Smooth muscle cell of the pulmonary artery (primary cell): Measurements from ENCODE around the gene LEUTX. TPM values are rescaled to one million over a fixed set of nuclear protein-coding genes. Genes with fewer than 3 reads are reported as not detected.

Experiments used
- total RNA-seq: library from RNA; depleted of rRNA; stranded (reverse); fragments of >200 nt; gene quantifications from 2 replicates; pipeline ENCODE4 v1.2.3, GENCODE V29; 2014

The LEUTX gene, protein sequence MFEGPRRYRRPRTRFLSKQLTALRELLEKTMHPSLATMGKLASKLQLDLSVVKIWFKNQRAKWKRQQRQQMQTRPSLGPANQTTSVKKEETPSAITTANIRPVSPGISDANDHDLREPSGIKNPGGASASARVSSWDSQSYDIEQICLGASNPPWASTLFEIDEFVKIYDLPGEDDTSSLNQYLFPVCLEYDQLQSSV
- total RNA-seq: not detected in 2 replicates

DNA sequence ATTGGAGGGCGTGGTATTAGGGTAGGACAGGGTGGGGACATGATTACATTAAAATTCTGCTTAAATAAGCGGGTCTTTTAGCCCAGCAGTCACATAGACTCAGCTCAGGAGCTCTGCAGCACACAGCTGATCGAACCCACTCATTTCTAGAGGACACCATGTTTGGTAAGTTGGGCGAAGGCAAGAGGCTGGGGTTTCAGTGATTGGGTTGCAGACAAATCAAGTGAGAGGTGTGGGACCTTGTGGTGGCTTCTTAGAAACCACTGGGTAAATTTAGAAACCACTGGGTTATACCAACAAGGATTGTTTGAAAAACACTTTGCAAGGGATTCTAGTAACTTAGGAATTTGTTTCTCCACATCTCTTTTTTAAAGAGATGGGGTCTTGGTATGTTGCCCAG lies at the start of gene LEUTX:
LEUTX (plus strand) TSS at position 92 of the 400 bp plus-strand sequence; CDS start at position 159, 67 bp downstream.

DNA sequence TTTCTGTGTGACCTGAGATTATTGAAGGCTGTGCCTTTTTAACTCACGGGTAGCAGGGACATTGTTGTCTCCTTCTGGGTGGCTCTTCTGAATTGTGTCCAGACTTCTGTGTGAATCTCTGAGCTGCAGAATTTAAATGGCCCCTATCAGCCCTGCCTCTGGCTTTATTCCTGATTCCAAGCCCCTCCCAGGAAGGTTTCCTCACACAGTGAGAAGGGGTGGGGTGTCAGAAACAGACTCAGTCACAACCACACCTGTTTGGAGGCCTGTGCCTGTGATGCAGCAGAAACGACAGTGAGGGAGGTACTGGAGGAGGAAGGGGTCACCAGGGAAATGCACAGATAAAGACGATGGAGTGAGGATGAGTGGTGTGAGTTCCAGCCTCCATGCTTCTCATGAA lies 40.8 kb upstream of the LEUTX start, which contains the start of gene CLC:
CLC (minus strand) TSS at position 139 of the 400 bp plus-strand sequence; CDS start at position 62, 77 bp downstream.

DNA sequence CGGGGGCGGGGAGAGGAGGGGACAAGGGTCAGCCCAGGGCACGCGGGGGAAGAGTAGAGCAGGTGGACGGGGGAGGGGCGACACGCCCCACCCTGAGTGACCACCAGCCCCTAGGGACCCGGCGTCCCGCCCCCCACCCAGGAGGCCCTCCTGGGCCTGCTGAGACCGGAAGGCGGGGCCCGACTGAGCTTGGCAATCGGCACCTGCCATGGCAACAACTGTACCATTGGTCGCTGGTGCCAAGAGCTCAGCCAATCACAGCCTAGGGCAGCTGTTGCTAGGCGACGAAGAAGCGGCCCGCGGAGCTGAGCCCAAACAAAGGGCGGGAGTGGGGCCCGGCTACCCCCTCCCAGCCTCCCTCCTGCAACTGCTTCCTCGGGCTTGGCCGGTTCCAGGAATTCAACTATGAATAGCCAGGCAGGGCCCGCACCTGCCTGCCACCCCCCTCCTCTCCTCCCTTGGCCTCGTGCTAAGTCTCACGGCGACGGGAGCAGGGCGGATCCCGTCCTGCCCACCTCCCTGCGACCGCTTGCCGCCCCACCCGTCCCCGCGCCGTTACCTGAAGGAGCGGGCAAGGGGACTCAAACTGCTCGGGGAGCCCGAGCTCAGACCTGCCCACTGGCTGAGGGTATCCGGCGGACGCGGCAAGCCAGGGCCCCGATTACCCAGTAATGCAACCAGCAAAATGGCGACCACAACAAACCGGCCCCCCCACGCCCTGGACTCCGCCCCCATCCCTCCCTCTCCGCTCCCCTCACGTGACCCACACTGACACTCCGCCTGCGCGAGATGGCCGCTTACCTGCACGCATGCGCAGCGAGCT lies 55.0 kb downstream of the LEUTX start, which contains the start of gene DYRK1B:
DYRK1B (minus strand) TSS at position 699 of the 823 bp plus-strand sequence. CDS start 2,295 bp downstream, outside the sequence.

Other genes with a start within 250 kb of the LEUTX start
- 2.1 and 2.7 TPM in 2 replicates for gene EID2B, start 246.0 kb upstream of the LEUTX start, total RNA-seq
- 8.4 and 11.1 TPM in 2 replicates for gene EID2, start 238.7 kb upstream of the LEUTX start, total RNA-seq
- gene LGALS13, start 176.3 kb upstream of the LEUTX start, total RNA-seq: not detected in 2 replicates
- gene LGALS16, start 122.9 kb upstream of the LEUTX start, total RNA-seq: not detected in 2 replicates
- not detected in 2 replicates for gene LGALS14, start 74.4 kb upstream of the LEUTX start, total RNA-seq
- gene CLC, start 40.8 kb upstream of the LEUTX start, total RNA-seq: not detected in 2 replicates
- 16.3 and 16.8 TPM in 2 replicates for gene DYRK1B, start 55.3 kb downstream of the LEUTX start, total RNA-seq
- 95.5 and 134 TPM in 2 replicates for gene FBL, start 67.5 kb downstream of the LEUTX start, total RNA-seq
- gene FCGBP, start 155.8 kb downstream of the LEUTX start, total RNA-seq: 4.0 and 4.8 TPM in 2 replicates
- gene PSMC4, start 192.3 kb downstream of the LEUTX start, total RNA-seq: 107 and 131 TPM in 2 replicates
- 6.2 and 8.4 TPM in 2 replicates for gene ZNF546, start 218.2 kb downstream of the LEUTX start, total RNA-seq